ENCODE measurements around the gene ERF.
A peak's percentile ranks its signal among the peaks of the same experiment; 100 is the strongest.

- TF ChIP-seq CTCF (IDR thresholded peaks at IDR 0.05 in 8 of 11, conservative IDR thresholded peaks at IDR 0.05 in 3 of 11) (peak in 1 of 11 experiments; percentile 32), POLR2AphosphoS5 (IDR thresholded peaks at IDR 0.05) (peak; percentile 73 to 74 (median 74)), POLR2A (IDR thresholded peaks at IDR 0.05) (no peak)
These were observed 659 bp downstream of the ERF start for GRCh38 chr19:42254089-42254849.

All from spleen (tissue), 7 donors.